ENCODE data around the gene CTNNA3. TPM values are rescaled to one million over a fixed set of nuclear protein-coding genes. Genes with fewer than 3 reads are reported as not detected.

Gene CTNNA3
- total RNA-seq, 1 donor = not detected

GRCh38 chr10:67302701-67303100 lies 393.3 kb downstream of the CTNNA3 start:
- H3K4me1 ChIP-seq (ENCODE audit: insufficient read depth, low read length) = no peaks in the 10 kb centered on the region
- H3K36me3 ChIP-seq (ENCODE audit: insufficient read depth, low read length) = no peaks in the 10 kb centered on the region
- no peaks in the 10 kb centered on the region for H3K27me3 ChIP-seq (ENCODE audit: insufficient read depth, low read length)
- no peaks in the 10 kb centered on the region for H4K20me1 ChIP-seq (ENCODE audit: insufficient read depth, low read length)
- H3K9me3 ChIP-seq (ENCODE audit: low read depth, low read length) = no peaks in the 10 kb centered on the region
- H2AFZ ChIP-seq (ENCODE audit: low read length) = no peak overlapping the region
- DNase-seq (ENCODE audit: insufficient read length, low spot score, missing footprints) = no peak
- H3K4me3 ChIP-seq (ENCODE audit: insufficient read depth, low read length) = no peak overlapping the region
- H3K4me2 ChIP-seq (ENCODE audit: insufficient read depth, low read length) = no peak overlapping the region
- no peak overlapping the region for H3K27ac ChIP-seq (ENCODE audit: low read depth, low read length)
- H3K79me2 ChIP-seq (ENCODE audit: insufficient read depth, low read length) = no peaks in the 10 kb centered on the region
- TF ChIP-seq CTCF (IDR thresholded peaks at IDR 0.05; ENCODE audit: extremely low read depth, low read depth, low read length) = no peak

GRCh38 chr10:67299761-67300160 lies 396.2 kb downstream of the CTNNA3 start:
- no peaks in the 10 kb centered on the region for H4K20me1 ChIP-seq (ENCODE audit: insufficient read depth, low read length)
- no peaks in the 10 kb centered on the region for H3K27me3 ChIP-seq (ENCODE audit: insufficient read depth, low read length)
- no peaks in the 10 kb centered on the region for H3K36me3 ChIP-seq (ENCODE audit: insufficient read depth, low read length)
- no peak overlapping the region for H3K4me3 ChIP-seq (ENCODE audit: insufficient read depth, low read length)
- no peak for DNase-seq (ENCODE audit: insufficient read length, low spot score, missing footprints)
- H3K79me2 ChIP-seq (ENCODE audit: insufficient read depth, low read length) = no peaks in the 10 kb centered on the region
- H2AFZ ChIP-seq (ENCODE audit: low read length) = no peak overlapping the region
- H3K4me2 ChIP-seq (ENCODE audit: insufficient read depth, low read length) = no peak overlapping the region
- H3K27ac ChIP-seq (ENCODE audit: low read depth, low read length) = no peak overlapping the region
- no peaks in the 10 kb centered on the region for H3K4me1 ChIP-seq (ENCODE audit: insufficient read depth, low read length)
- no peaks in the 10 kb centered on the region for H3K9me3 ChIP-seq (ENCODE audit: low read depth, low read length)
- no peak for TF ChIP-seq CTCF (IDR thresholded peaks at IDR 0.05; ENCODE audit: extremely low read depth, low read depth, low read length)

- H2AFZ ChIP-seq (ENCODE audit: low read length) = no peak overlapping the region
- no peak overlapping the region for H3K4me3 ChIP-seq (ENCODE audit: insufficient read depth, low read length)
- no peak for TF ChIP-seq CTCF (IDR thresholded peaks at IDR 0.05; ENCODE audit: extremely low read depth, low read depth, low read length)
- H4K20me1 ChIP-seq (ENCODE audit: insufficient read depth, low read length) = no peaks in the 10 kb centered on the region
- H3K4me2 ChIP-seq (ENCODE audit: insufficient read depth, low read length) = no peak overlapping the region
- H3K27ac ChIP-seq (ENCODE audit: low read depth, low read length) = no peak overlapping the region
- H3K9me3 ChIP-seq (ENCODE audit: low read depth, low read length) = no peaks in the 10 kb centered on the region
- H3K27me3 ChIP-seq (ENCODE audit: insufficient read depth, low read length) = no peaks in the 10 kb centered on the region
- no peaks in the 10 kb centered on the region for H3K4me1 ChIP-seq (ENCODE audit: insufficient read depth, low read length)
- no peaks in the 10 kb centered on the region for H3K79me2 ChIP-seq (ENCODE audit: insufficient read depth, low read length)
- DNase-seq (ENCODE audit: insufficient read length, low spot score, missing footprints) = no peak
- H3K36me3 ChIP-seq (ENCODE audit: insufficient read depth, low read length) = no peaks in the 10 kb centered on the region
Measured at GRCh38 chr10:67297637-67298181, 398.3 kb downstream of the CTNNA3 start.

- no peaks in the 10 kb centered on the region for H3K79me2 ChIP-seq (ENCODE audit: insufficient read depth, low read length)
- H3K4me2 ChIP-seq (ENCODE audit: insufficient read depth, low read length) = no peak overlapping the region
- no peaks in the 10 kb centered on the region for H3K36me3 ChIP-seq (ENCODE audit: insufficient read depth, low read length)
- H3K4me3 ChIP-seq (ENCODE audit: insufficient read depth, low read length) = no peak overlapping the region
- no peaks in the 10 kb centered on the region for H4K20me1 ChIP-seq (ENCODE audit: insufficient read depth, low read length)
- no peak overlapping the region for H3K27ac ChIP-seq (ENCODE audit: low read depth, low read length)
- no peaks in the 10 kb centered on the region for H3K27me3 ChIP-seq (ENCODE audit: insufficient read depth, low read length)
- no peaks in the 10 kb centered on the region for H3K9me3 ChIP-seq (ENCODE audit: low read depth, low read length)
- H3K4me1 ChIP-seq (ENCODE audit: insufficient read depth, low read length) = no peaks in the 10 kb centered on the region
- H2AFZ ChIP-seq (ENCODE audit: low read length) = no peak overlapping the region
- no peak for DNase-seq (ENCODE audit: insufficient read length, low spot score, missing footprints)
- TF ChIP-seq CTCF (IDR thresholded peaks at IDR 0.05; ENCODE audit: extremely low read depth, low read depth, low read length) = no peak
Measured at GRCh38 chr10:67296926-67297325, 399.1 kb downstream of the CTNNA3 start.

Data from osteoblast (primary cell).